SK-N-SH (cell line): Measurements from ENCODE around the gene KY. TPM values are rescaled to one million over a fixed set of nuclear protein-coding genes. Genes with fewer than 3 reads are reported as not detected.

ENCODE experiments used
- CTCF ChIA-PET: fragments of 300-600, 350-600 bp; formaldehyde crosslinking; extraction: SDS; loops from one replicate; lab custom pipeline; 2021; lab: Yijun Ruan, JAX
- POLR2A ChIA-PET: fragments of 350-600 bp; sonication (Branson Sonifier 250); formaldehyde crosslinking; extraction: SDS; loops from one replicate; lab custom pipeline; 2020; ENCODE audit warnings: antibody characterized with exemption, inconsistent platforms; lab: Yijun Ruan, JAX
- DNase-seq: peaks from one replicate; pipeline ENCODE4 v3.0.0; 2012
- H2AFZ ChIP-seq: fragments of 200-600 bp; sonication (generic); 2 replicates; pipeline ENCODE4 v1.8.1; 2016; ENCODE audit warnings: antibody characterized with exemption, mild to moderate bottlenecking, low read depth
- H3F3A ChIP-seq: fragments of 200-600 bp; sonication (generic); replicated peaks from 2 replicates; pipeline ENCODE3; 2016; ENCODE audit warnings: antibody characterized with exemption, mild to moderate bottlenecking; ENCODE audit not compliant: insufficient read depth
- H3K27ac ChIP-seq, 2 experiments: fragments of 200-500 bp in 1 of 2; fragments of 200-600 bp in 1 of 2; sonication (Bioruptor generic) in 1 of 2; sonication (generic), shearing (Covaris generic) in 1 of 2; 2 replicates each; pipeline versions ENCODE4 v1.5.1 to v1.6.1; 2014 to 2016; ENCODE audit warnings: low read depth in 2 of 2, inconsistent platforms in 1 of 2, low read length in 1 of 2, mild to moderate bottlenecking in 1 of 2, mixed read lengths in 1 of 2
- H3K27me3 ChIP-seq: fragments of 200-600 bp; sonication (generic), shearing (Covaris generic); 2 replicates; pipeline ENCODE4 v1.6.1; 2016; ENCODE audit warnings: mixed run types; ENCODE audit not compliant: insufficient read depth
- H3K36me3 ChIP-seq, 2 experiments: fragments of 200-500 bp in 1 of 2; fragments of 200-600 bp in 1 of 2; sonication (Bioruptor generic) in 1 of 2; sonication (generic) in 1 of 2; replicated peaks in 1 of 2; 2 replicates each; pipeline versions ENCODE3 to v1.5.1; 2014 to 2016; ENCODE audit warnings: low read length in 1 of 2, mild to moderate bottlenecking in 1 of 2; ENCODE audit not compliant: insufficient read depth in 2 of 2, control insufficient read depth in 1 of 2
- H3K4me1 ChIP-seq, 2 experiments: fragments of 200-500 bp in 1 of 2; fragments of 200-600 bp in 1 of 2; sonication (Bioruptor generic) in 1 of 2; sonication (generic), shearing (Covaris generic) in 1 of 2; 2 replicates each; pipeline versions ENCODE4 v1.5.1 to v1.6.1; 2014 to 2016; ENCODE audit warnings: low read depth in 1 of 2, low read length in 1 of 2, mixed run types in 1 of 2; ENCODE audit not compliant: insufficient read depth in 2 of 2, control insufficient read depth in 1 of 2
- H3K4me2 ChIP-seq: fragments of 200-600 bp; sonication (generic), shearing (Covaris generic); 2 replicates; pipeline ENCODE4 v1.6.1; 2017; ENCODE audit warnings: mixed run types
- H3K4me3 ChIP-seq, 2 experiments: fragments of 200-500 bp in 1 of 2; fragments of 200-600 bp in 1 of 2; sonication (Bioruptor generic) in 1 of 2; sonication (generic), shearing (Covaris generic) in 1 of 2; 2 replicates each; pipeline versions ENCODE4 v1.5.1 to v1.8.1; 2014 to 2016; ENCODE audit warnings: low read depth in 2 of 2, inconsistent platforms in 1 of 2, low read length in 1 of 2, mild to moderate bottlenecking in 1 of 2, mixed read lengths in 1 of 2, moderate library complexity in 1 of 2
- H3K79me2 ChIP-seq: fragments of 200-600 bp; sonication (generic); 2 replicates; pipeline ENCODE4 v1.8.1; 2017; ENCODE audit warnings: mild to moderate bottlenecking; ENCODE audit not compliant: insufficient read depth
- H3K9ac ChIP-seq: fragments of 200-600 bp; sonication (generic); 2 replicates; pipeline ENCODE4 v1.6.1; 2017; ENCODE audit warnings: mixed run types
- H3K9me2 ChIP-seq: fragments of 200-600 bp; sonication (generic); 2 replicates; pipeline ENCODE4 v1.6.1; 2017; ENCODE audit warnings: mixed run types
- H3K9me3 ChIP-seq: fragments of 200-600 bp; sonication (generic); 2 replicates; pipeline ENCODE4 v1.6.1; 2017; ENCODE audit warnings: mixed run types, mild to moderate bottlenecking, moderate library complexity
- H4K20me1 ChIP-seq: fragments of 200-600 bp; sonication (generic); 2 replicates; pipeline ENCODE4 v1.6.1; 2017; ENCODE audit warnings: mild to moderate bottlenecking, mixed run types; ENCODE audit not compliant: insufficient read depth
- EZH2phosphoT487 ChIP-seq: fragments of 200-600 bp; sonication (generic); IDR thresholded peaks from 2 replicates; pipeline ENCODE4 v1.6.1; 2017; ENCODE audit warnings: low read depth, mixed run types, mild to moderate bottlenecking, antibody characterized with exemption, moderate library complexity, borderline replicate concordance
- FOSL2 ChIP-seq: IDR thresholded peaks from 2 replicates; pipeline ENCODE4 v1.4.0; 2012; ENCODE audit warnings: low read depth, mild to moderate bottlenecking, moderate library complexity, borderline replicate concordance
- JUND ChIP-seq: IDR thresholded peaks from 2 replicates; pipeline ENCODE4 v1.4.0; 2012
- MEF2A ChIP-seq: IDR thresholded peaks from 2 replicates; pipeline ENCODE4 v1.4.0; 2012; ENCODE audit warnings: low read depth, borderline replicate concordance
- NFIC ChIP-seq: IDR thresholded peaks from 2 replicates; pipeline ENCODE4 v1.4.0; 2012; ENCODE audit warnings: borderline replicate concordance
- TCF12 ChIP-seq: IDR thresholded peaks from 2 replicates; pipeline ENCODE4 v1.4.0; 2012
- WGBS: methylation state at CpG from one replicate; pipeline ENCODE4 v1.1.6; 2017; ENCODE audit warnings: low lambda C conversion rate; 5-methylcytosine and 5-hydroxymethylcytosine counted together
- polyA plus RNA-seq, 3 experiments: library from polyadenylated mRNA; depleted of rRNA; stranded (reverse); fragments of >200 nt; gene quantifications; 2 replicates each; pipeline ENCODE4 v1.2.3, GENCODE V29; 2012
- TF ChIP-seq, protein P1 (sequence below): fragments of 150-350 bp; IDR thresholded peaks from 2 replicates; pipeline ENCODE4 v1.6.1; 2017; ENCODE audit warnings: antibody characterized with exemption, low read length, low read depth, borderline replicate concordance
- TF ChIP-seq, protein P2 (sequence below): IDR thresholded peaks from 2 replicates; pipeline ENCODE4 v1.4.0; 2012; ENCODE audit warnings: low read depth, borderline replicate concordance
- TF ChIP-seq, protein P3 (sequence below): IDR thresholded peaks from 2 replicates; pipeline ENCODE4 v1.4.0; 2012; ENCODE audit warnings: low read depth
- TF ChIP-seq, protein P4 (sequence below): IDR thresholded peaks from 2 replicates; pipeline ENCODE4; 2012
- TF ChIP-seq, protein P5 (sequence below): IDR thresholded peaks from 2 replicates; pipeline ENCODE4 v1.4.0; 2012; ENCODE audit warnings: low read depth, borderline replicate concordance

The KY gene
- polyA plus RNA-seq, 1 of the 3 experiments (the other 2 are of a cell fraction) = 2.4 TPM

DNA sequence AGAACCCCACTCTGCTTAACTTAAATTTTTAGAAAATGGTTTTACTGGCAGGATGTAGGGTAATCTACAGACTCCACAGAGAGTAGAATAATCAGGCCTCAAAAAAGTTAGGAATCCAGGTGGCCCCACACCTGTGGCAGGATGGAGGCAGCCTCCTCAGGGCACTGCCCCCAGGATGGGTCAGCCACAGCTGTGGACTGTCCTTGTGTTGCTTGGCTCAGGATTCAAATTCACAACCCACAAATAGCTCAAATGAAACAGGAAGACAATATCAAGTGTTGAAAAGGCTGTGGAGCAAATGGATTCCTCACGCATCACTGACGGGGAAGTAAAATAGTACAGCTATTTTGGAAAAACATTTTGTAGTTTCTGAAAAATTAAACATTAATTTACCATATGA lies 36.8 kb upstream of the KY start (continued):
- no peak for TF ChIP-seq MEF2A
- TF ChIP-seq, protein P1, sequence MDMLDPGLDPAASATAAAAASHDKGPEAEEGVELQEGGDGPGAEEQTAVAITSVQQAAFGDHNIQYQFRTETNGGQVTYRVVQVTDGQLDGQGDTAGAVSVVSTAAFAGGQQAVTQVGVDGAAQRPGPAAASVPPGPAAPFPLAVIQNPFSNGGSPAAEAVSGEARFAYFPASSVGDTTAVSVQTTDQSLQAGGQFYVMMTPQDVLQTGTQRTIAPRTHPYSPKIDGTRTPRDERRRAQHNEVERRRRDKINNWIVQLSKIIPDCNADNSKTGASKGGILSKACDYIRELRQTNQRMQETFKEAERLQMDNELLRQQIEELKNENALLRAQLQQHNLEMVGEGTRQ = no peak
- TF ChIP-seq, protein P2, sequence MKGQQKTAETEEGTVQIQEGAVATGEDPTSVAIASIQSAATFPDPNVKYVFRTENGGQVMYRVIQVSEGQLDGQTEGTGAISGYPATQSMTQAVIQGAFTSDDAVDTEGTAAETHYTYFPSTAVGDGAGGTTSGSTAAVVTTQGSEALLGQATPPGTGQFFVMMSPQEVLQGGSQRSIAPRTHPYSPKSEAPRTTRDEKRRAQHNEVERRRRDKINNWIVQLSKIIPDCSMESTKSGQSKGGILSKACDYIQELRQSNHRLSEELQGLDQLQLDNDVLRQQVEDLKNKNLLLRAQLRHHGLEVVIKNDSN = no peak

DNA sequence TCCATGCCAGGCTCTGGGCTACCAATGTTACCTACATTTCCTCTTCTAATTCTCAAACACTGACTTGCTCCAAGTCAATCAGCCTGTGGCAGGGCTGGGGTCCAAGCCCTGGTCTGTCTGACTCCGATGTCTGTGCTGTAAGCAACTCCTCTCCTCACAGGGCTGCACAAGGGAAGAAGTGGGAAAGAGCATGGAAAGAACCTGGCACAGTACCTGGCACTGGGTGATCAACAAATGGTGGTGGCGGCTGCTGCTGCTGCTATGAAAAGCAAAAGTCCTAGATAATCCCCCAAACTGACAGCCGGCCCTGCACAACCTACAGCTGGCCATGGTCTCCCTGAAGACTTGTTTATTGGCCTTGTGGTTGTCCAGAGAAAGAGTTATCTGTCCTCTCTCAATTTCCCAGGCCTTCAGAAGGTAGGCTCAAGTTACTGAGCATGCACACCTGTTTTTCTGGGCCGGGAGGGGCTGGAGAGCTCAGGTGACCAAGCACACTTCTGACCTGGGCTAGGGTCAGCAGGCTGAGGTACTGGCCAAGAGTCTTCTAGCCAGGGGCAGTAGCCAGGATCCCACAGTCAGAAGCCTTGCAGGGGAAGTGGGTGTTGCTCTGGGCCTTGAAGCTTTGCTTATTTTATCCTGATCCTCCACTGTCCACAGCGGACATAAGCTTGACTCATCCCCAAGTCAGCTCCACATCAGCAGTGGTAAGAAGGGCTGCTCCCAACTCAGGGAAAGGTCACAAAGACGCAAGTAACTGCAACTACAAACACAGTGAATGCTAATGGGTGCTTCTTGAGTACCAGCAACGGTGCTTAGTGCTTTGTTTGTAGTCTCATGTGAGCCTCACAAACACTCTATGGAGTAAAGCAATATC lies 35.3 kb upstream of the KY start:
- no peak overlapping the region for H3K4me3 ChIP-seq
- ChIA-PET POLR2A (no interaction called here), CTCF (no interaction called here)
- no peaks in the 10 kb centered on the region for H3K9me2 ChIP-seq
- H3K36me3 ChIP-seq = no peaks in the 10 kb centered on the region
- H3K4me2 ChIP-seq = peak overlapping the region; percentile 29; the same call in 1 of the 2 replicates
- WGBS = 31% methylated on average over 3 of the region's 7 CpGs
- H3K27me3 ChIP-seq = no peaks in the 10 kb centered on the region
- H4K20me1 ChIP-seq = no peaks in the 10 kb centered on the region
- peak overlapping the region in 1 of 2 experiments; percentile 37; a peak in 2 of 4 replicates for H3K27ac ChIP-seq
- TF ChIP-seq, protein P3, sequence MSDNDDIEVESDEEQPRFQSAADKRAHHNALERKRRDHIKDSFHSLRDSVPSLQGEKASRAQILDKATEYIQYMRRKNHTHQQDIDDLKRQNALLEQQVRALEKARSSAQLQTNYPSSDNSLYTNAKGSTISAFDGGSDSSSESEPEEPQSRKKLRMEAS = no peak
- TF ChIP-seq FOSL2 (peak; percentile 52; the same call in 1 of the 2 replicates), TCF12 (0 out of 2 replicates have a peak, but pooled peaks have one; percentile 13), JUND (no peak), EZH2phosphoT487 (no peak), NFIC (no peak)
- TF ChIP-seq, protein P4, sequence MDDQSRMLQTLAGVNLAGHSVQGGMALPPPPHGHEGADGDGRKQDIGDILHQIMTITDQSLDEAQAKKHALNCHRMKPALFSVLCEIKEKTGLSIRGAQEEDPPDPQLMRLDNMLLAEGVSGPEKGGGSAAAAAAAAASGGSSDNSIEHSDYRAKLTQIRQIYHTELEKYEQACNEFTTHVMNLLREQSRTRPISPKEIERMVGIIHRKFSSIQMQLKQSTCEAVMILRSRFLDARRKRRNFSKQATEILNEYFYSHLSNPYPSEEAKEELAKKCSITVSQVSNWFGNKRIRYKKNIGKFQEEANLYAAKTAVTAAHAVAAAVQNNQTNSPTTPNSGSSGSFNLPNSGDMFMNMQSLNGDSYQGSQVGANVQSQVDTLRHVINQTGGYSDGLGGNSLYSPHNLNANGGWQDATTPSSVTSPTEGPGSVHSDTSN = no peak
- TF ChIP-seq, protein P5, sequence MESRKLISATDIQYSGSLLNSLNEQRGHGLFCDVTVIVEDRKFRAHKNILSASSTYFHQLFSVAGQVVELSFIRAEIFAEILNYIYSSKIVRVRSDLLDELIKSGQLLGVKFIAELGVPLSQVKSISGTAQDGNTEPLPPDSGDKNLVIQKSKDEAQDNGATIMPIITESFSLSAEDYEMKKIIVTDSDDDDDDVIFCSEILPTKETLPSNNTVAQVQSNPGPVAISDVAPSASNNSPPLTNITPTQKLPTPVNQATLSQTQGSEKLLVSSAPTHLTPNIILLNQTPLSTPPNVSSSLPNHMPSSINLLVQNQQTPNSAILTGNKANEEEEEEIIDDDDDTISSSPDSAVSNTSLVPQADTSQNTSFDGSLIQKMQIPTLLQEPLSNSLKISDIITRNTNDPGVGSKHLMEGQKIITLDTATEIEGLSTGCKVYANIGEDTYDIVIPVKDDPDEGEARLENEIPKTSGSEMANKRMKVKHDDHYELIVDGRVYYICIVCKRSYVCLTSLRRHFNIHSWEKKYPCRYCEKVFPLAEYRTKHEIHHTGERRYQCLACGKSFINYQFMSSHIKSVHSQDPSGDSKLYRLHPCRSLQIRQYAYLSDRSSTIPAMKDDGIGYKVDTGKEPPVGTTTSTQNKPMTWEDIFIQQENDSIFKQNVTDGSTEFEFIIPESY = no peak
- H3K79me2 ChIP-seq = no peaks in the 10 kb centered on the region
- DNase-seq = no peak
- no peaks in the 10 kb centered on the region for H3F3A ChIP-seq
- H3K9me3 ChIP-seq = no peaks in the 10 kb centered on the region
- H3K4me1 ChIP-seq = 0 out of 4 replicates have a peak, but pooled peaks cover 0 to 10% of the 10 kb centered on the region in 2 experiments
- no peak overlapping the region for H3K9ac ChIP-seq
- no peak overlapping the region for H2AFZ ChIP-seq
